Esophagus muscularis mucosa (tissue), 4 donors: ENCODE data around the gene KLF13. TPM values are rescaled to one million over a fixed set of nuclear protein-coding genes. Genes with fewer than 3 reads are reported as not detected.

Experiments
- DNase-seq: peaks from one replicate; pipeline ENCODE4 v3.0.0-alpha.2; 2017; ENCODE audit errors: extremely low spot score
- H3K27ac ChIP-seq, 4 donors: fragments of 200-600 bp; sonication (generic); replicated peaks in 1 of 4; 1 replicate in 3 of 4; 2 replicates in 1 of 4; pipeline ENCODE4 v1.5.1; 2016 to 2019; ENCODE audit warnings: mild to moderate bottlenecking in 1 of 4
- H3K27me3 ChIP-seq, 4 donors: fragments of 200-600 bp; sonication (generic); one replicate each; pipeline versions ENCODE4 v1.5.1 to v1.6.0; 2016 to 2019
- H3K36me3 ChIP-seq, 4 donors: fragments of 200-600 bp; sonication (generic); one replicate each; pipeline ENCODE4 v1.5.1; 2016 to 2019
- H3K4me1 ChIP-seq, 4 donors: fragments of 200-600 bp; sonication (generic); one replicate each; pipeline ENCODE4 v1.5.1; 2016 to 2019
- H3K4me3 ChIP-seq, 4 donors: fragments of 200-600 bp; sonication (generic); 1 replicate in 2 of 4; 2 replicates in 2 of 4; pipeline ENCODE4 v1.5.1; 2016 to 2019; ENCODE audit warnings: mild to moderate bottlenecking in 4 of 4, moderate library complexity in 1 of 4
- H3K9me3 ChIP-seq, 4 donors: fragments of 200-600 bp; sonication (generic); 1 replicate in 3 of 4; 2 replicates in 1 of 4; pipeline ENCODE4 v1.5.1; 2016 to 2019
- CTCF ChIP-seq, 3 experiments: fragments of 200-600 bp in 2 of 3; fragments of 450-650 bp in 1 of 3; sonication (generic) in 2 of 3; IDR thresholded peaks; one replicate each; pipeline ENCODE4 v1.5.1; 2017 to 2019; ENCODE audit warnings: antibody characterized with exemption in 3 of 3, mild to moderate bottlenecking in 2 of 3, moderate library complexity in 1 of 3
- EP300 ChIP-seq: sonication (generic); formaldehyde crosslinking; IDR thresholded peaks from one replicate; pipeline ENCODE4 v1.6.1; 2017; ENCODE audit warnings: antibody characterized with exemption
- POLR2A ChIP-seq: fragments of 450-650 bp; IDR thresholded peaks from one replicate; pipeline ENCODE4 v1.6.1; 2017; ENCODE audit warnings: antibody characterized with exemption, moderate library complexity, mild to moderate bottlenecking, low read depth
- POLR2AphosphoS5 ChIP-seq, 2 donors: sonication (generic); formaldehyde crosslinking; IDR thresholded peaks; one replicate each; pipeline ENCODE4 v1.6.1; 2017; ENCODE audit warnings: antibody characterized with exemption in 2 of 2
- WGBS: methylation state at CpG from one replicate; pipeline ENCODE4 v1.1.5; 2018; 5-methylcytosine and 5-hydroxymethylcytosine counted together
- intact Hi-C: fragments of 100-400 bp; cut with DNase I; formaldehyde crosslinking; loops from one replicate; pipeline ENCODE4 v1.15.1; 2023
- total RNA-seq, 4 donors: library from RNA; depleted of rRNA; stranded (reverse); fragments of >200 nt; gene quantifications; one replicate each; pipeline versions ENCODE4 v1.1.0 to v1.2.1, GENCODE V29; 2016

Gene KLF13
- total RNA-seq, 4 donors from 2014 or later = 57.3 to 109 (median 74.2) TPM

DNA sequence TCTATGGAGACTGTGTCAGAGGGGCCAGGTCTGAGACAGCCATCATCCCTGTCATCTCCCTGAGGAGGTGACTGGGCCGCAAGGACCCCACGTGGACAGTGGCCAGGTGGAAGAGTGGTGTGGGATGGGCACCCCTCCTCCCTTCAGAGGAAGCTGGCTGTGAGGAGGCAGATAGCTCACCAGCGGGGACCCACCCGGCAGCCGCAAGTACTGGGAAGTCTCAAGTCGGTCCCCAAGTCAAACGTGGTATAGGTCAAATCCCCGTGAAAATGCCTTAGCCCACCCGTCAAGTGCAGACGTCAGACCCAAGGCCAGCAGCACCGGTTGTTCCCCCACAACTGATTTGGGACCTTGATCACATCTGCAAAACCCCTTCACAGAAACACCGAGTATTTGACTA lies 12.3 kb upstream of the KLF13 start:
- no peaks in the 10 kb centered on the region for H3K36me3 ChIP-seq
- TF ChIP-seq POLR2A (no peak), EP300 (no peak), CTCF (IDR thresholded peaks at IDR 0.05) (no peak), POLR2AphosphoS5 (IDR thresholded peaks at IDR 0.05) (no peak)
- no peak overlapping the region for H3K27ac ChIP-seq
- H3K27me3 ChIP-seq = peaks cover 0 to 30% (median 0%) of the 10 kb centered on the region in 4 donors
- peaks cover 0 to 18% (median 12%) of the 10 kb centered on the region in 4 donors for H3K9me3 ChIP-seq
- DNase-seq = no peak
- no peaks in the 10 kb centered on the region for H3K4me1 ChIP-seq
- WGBS = 96% methylated on average over 12 of the region's 12 CpGs
- no peak overlapping the region for H3K4me3 ChIP-seq
- intact Hi-C loops = no loop called here

GRCh38 chr15:31316135-31316795 lies 10.4 kb upstream of the KLF13 start:
- H3K36me3 ChIP-seq = no peaks in the 10 kb centered on the region
- H3K27ac ChIP-seq = no peak overlapping the region
- H3K9me3 ChIP-seq = peaks cover 0 to 18% (median 12%) of the 10 kb centered on the region in 4 donors
- 80% methylated on average over 2 of the region's 8 CpGs for WGBS
- no peaks in the 10 kb centered on the region for H3K4me1 ChIP-seq
- TF ChIP-seq EP300 (no peak), POLR2A (no peak), POLR2AphosphoS5 (IDR thresholded peaks at IDR 0.05) (no peak), CTCF (IDR thresholded peaks at IDR 0.05) (no peak)
- H3K27me3 ChIP-seq = peaks cover 0 to 30% (median 0%) of the 10 kb centered on the region in 4 donors
- no peak overlapping the region for H3K4me3 ChIP-seq
- no peak for DNase-seq
- intact Hi-C loops = no loop called here

DNA sequence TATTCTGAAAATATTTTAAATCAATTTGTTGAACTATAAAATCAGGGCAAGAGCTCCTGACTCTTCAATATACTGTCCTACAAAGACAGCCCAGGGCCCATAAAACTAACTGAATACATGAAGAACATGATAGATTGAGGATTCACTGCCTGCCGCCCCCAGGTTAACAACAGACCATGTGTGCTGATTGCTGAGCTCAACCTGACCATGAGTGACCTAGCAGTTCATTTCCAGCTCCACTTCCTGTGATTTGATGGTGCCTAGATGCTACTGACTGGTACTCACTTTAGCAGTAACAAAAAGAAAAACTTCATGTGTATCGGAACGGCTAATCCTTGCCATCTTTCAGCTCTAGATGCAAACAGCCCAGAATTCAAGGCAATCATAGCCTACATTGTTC lies 9.6 kb upstream of the KLF13 start:
- Histone ChIP-seq H3K9me3 (peaks cover 0 to 18% (median 12%) of the 10 kb centered on the region in 4 donors), H3K36me3 (no peaks in the 10 kb centered on the region), H3K4me1 (no peaks in the 10 kb centered on the region), H3K27ac (no peak overlapping the region), H3K27me3 (peaks cover 0 to 24% (median 0%) of the 10 kb centered on the region in 4 donors), H3K4me3 (no peak overlapping the region)
- intact Hi-C loops = no loop called here
- TF ChIP-seq POLR2AphosphoS5 (IDR thresholded peaks at IDR 0.05) = no peak
- no peak for TF ChIP-seq EP300
- no peak for TF ChIP-seq POLR2A
- TF ChIP-seq CTCF (IDR thresholded peaks at IDR 0.05) = no peak
- 94% methylated on average over 3 of the region's 3 CpGs for WGBS
- no peak for DNase-seq

- TF ChIP-seq CTCF (IDR thresholded peaks at IDR 0.05) (no peak), EP300 (no peak), POLR2A (no peak), POLR2AphosphoS5 (IDR thresholded peaks at IDR 0.05) (no peak)
- no peak overlapping the region for H3K4me3 ChIP-seq
- H3K4me1 ChIP-seq = no peaks in the 10 kb centered on the region
- WGBS = 57% methylated on average over 21 of the region's 21 CpGs
- H3K36me3 ChIP-seq = no peaks in the 10 kb centered on the region
- H3K27me3 ChIP-seq = peaks cover 0 to 19% (median 0%) of the 10 kb centered on the region in 4 donors
- H3K27ac ChIP-seq = no peak overlapping the region
- peaks cover 0 to 18% (median 12%) of the 10 kb centered on the region in 4 donors for H3K9me3 ChIP-seq
- DNase-seq = no peak
- intact Hi-C loops = no loop called here
These were observed 9.0 kb upstream of the KLF13 start for GRCh38 chr15:31317421-31318327.
